ENCODE data around the gene HDGFL3.

DNA sequence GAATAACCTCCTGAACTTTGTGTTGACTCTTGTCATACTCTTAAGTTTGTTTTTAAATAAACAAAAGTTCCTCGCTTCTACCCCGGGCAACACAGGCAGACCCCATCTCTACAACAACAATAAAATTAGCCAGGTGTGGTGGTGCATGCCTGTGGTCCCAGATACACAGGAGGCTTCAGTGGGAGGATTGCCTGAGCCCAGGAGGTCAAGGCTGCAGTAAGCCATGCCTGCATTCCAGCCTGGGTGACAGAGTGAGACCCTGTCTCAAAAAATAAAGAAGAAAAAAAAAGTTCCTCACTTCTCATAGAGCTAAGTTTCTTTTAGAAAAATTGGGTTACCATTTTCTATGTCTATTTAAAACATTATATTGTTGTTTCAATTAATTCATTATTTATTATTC is 29.2 kb downstream of the HDGFL3 start:
- TF ChIP-seq SUZ12 (IDR thresholded peaks at IDR 0.05) (no peak), L3MBTL2 (conservative IDR thresholded peaks at IDR 0.05) (no peak), FOXM1 (IDR thresholded peaks at IDR 0.05; ENCODE audit: borderline replicate concordance) (no peak), BHLHE40 (IDR thresholded peaks at IDR 0.05; ENCODE audit: borderline replicate concordance) (no peak), ZNF384 (IDR thresholded peaks at IDR 0.05) (no peak), SP1 (IDR thresholded peaks at IDR 0.05) (no peak), ELF4 (IDR thresholded peaks at IDR 0.05) (no peak), FOXK2 (IDR thresholded peaks at IDR 0.05) (no peak), TARDBP (IDR thresholded peaks at IDR 0.05) (no peak), NFRKB (IDR thresholded peaks at IDR 0.05) (no peak)
- TF ChIP-seq, protein P1, sequence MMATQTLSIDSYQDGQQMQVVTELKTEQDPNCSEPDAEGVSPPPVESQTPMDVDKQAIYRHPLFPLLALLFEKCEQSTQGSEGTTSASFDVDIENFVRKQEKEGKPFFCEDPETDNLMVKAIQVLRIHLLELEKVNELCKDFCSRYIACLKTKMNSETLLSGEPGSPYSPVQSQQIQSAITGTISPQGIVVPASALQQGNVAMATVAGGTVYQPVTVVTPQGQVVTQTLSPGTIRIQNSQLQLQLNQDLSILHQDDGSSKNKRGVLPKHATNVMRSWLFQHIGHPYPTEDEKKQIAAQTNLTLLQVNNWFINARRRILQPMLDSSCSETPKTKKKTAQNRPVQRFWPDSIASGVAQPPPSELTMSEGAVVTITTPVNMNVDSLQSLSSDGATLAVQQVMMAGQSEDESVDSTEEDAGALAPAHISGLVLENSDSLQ (IDR thresholded peaks at IDR 0.05), result no peak
